ENCODE measurements around the gene NRXN3.

DNA sequence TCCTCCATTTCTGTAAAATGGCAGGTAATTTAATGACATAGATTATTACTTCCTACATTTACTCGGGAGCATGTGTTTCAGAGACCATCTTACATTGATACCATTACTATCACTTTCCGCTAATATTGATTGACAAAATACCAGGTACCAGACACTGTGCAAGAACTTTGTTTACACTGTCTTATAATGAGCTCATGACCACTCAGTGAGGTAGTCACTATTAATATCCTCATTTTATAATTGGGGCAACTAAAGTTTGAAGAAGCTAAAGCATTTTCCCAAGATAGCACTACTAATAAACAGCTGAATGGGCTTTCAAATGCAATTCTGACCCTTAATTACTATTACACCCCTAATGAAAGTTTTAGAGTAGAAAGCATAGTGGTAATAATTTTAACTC is 1306.4 kb downstream of the NRXN3 start:
- TF ChIP-seq, protein P1, sequence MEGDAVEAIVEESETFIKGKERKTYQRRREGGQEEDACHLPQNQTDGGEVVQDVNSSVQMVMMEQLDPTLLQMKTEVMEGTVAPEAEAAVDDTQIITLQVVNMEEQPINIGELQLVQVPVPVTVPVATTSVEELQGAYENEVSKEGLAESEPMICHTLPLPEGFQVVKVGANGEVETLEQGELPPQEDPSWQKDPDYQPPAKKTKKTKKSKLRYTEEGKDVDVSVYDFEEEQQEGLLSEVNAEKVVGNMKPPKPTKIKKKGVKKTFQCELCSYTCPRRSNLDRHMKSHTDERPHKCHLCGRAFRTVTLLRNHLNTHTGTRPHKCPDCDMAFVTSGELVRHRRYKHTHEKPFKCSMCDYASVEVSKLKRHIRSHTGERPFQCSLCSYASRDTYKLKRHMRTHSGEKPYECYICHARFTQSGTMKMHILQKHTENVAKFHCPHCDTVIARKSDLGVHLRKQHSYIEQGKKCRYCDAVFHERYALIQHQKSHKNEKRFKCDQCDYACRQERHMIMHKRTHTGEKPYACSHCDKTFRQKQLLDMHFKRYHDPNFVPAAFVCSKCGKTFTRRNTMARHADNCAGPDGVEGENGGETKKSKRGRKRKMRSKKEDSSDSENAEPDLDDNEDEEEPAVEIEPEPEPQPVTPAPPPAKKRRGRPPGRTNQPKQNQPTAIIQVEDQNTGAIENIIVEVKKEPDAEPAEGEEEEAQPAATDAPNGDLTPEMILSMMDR (IDR thresholded peaks at IDR 0.05): no peak
- no peak for TF ChIP-seq EZH2 (IDR thresholded peaks at IDR 0.05)
